ENCODE data around the gene POLE4. TPM values are rescaled to one million over a fixed set of nuclear protein-coding genes. Genes with fewer than 3 reads are reported as not detected.

The POLE4 gene
- total RNA-seq, 1 donor, result 23.5 TPM

- no peak overlapping the region for H3K27ac ChIP-seq (ENCODE audit: low read depth, low read length)
- TF ChIP-seq, protein P1, sequence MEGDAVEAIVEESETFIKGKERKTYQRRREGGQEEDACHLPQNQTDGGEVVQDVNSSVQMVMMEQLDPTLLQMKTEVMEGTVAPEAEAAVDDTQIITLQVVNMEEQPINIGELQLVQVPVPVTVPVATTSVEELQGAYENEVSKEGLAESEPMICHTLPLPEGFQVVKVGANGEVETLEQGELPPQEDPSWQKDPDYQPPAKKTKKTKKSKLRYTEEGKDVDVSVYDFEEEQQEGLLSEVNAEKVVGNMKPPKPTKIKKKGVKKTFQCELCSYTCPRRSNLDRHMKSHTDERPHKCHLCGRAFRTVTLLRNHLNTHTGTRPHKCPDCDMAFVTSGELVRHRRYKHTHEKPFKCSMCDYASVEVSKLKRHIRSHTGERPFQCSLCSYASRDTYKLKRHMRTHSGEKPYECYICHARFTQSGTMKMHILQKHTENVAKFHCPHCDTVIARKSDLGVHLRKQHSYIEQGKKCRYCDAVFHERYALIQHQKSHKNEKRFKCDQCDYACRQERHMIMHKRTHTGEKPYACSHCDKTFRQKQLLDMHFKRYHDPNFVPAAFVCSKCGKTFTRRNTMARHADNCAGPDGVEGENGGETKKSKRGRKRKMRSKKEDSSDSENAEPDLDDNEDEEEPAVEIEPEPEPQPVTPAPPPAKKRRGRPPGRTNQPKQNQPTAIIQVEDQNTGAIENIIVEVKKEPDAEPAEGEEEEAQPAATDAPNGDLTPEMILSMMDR (IDR thresholded peaks at IDR 0.05; ENCODE audit: extremely low read depth, low read depth, low read length), result no peak
- H3K4me2 ChIP-seq (ENCODE audit: insufficient read depth, low read length), result no peak overlapping the region
- H3K4me1 ChIP-seq (ENCODE audit: insufficient read depth, low read length), result no peaks in the 10 kb centered on the region
- no peaks in the 10 kb centered on the region for H4K20me1 ChIP-seq (ENCODE audit: insufficient read depth, low read length)
- no peak overlapping the region for H3K4me3 ChIP-seq (ENCODE audit: insufficient read depth, low read length)
- H3K79me2 ChIP-seq (ENCODE audit: insufficient read depth, low read length), result no peaks in the 10 kb centered on the region
- H2AFZ ChIP-seq (ENCODE audit: low read length), result no peak overlapping the region
- H3K9me3 ChIP-seq (ENCODE audit: low read depth, low read length), result no peaks in the 10 kb centered on the region
- H3K27me3 ChIP-seq (ENCODE audit: insufficient read depth, low read length), result no peaks in the 10 kb centered on the region
- H3K36me3 ChIP-seq (ENCODE audit: insufficient read depth, low read length), result no peaks in the 10 kb centered on the region
- DNase-seq (ENCODE audit: insufficient read length, low spot score, missing footprints), result no peak
These were observed 16.6 kb downstream of the POLE4 start for GRCh38 chr2:74975016-74975415.

DNA sequence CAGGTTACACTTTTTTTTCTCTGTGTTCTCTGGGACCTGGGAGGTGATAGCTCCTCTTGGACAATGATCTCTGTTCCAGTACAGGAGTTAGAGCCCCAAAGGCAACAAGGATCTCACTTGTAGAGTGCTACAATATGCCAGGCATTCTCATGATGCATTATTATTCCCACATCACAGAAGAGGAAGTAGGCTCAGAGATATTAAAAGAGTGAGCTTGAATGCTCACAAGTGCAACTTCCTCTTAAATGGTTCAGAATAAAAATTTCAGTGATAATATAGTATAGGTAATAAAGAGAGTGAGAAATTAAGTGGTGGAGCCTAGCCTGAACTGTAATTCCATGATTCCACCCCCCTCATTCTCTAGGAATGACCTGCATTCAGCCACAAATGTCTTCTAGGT is 21.4 kb downstream of the POLE4 start:
- no peak for DNase-seq (ENCODE audit: insufficient read length, low spot score, missing footprints)
- Histone ChIP-seq H3K27me3 (ENCODE audit: insufficient read depth, low read length) (no peaks in the 10 kb centered on the region), H3K4me1 (ENCODE audit: insufficient read depth, low read length) (peaks cover 3% of the 10 kb centered on the region), H3K4me2 (ENCODE audit: insufficient read depth, low read length) (no peak overlapping the region), H3K27ac (ENCODE audit: low read depth, low read length) (no peak overlapping the region), H3K79me2 (ENCODE audit: insufficient read depth, low read length) (no peaks in the 10 kb centered on the region), H3K36me3 (ENCODE audit: insufficient read depth, low read length) (no peaks in the 10 kb centered on the region), H4K20me1 (ENCODE audit: insufficient read depth, low read length) (no peaks in the 10 kb centered on the region), H2AFZ (ENCODE audit: low read length) (no peak overlapping the region), H3K9me3 (ENCODE audit: low read depth, low read length) (no peaks in the 10 kb centered on the region), H3K4me3 (ENCODE audit: insufficient read depth, low read length) (no peak overlapping the region)
- TF ChIP-seq, protein P1 (IDR thresholded peaks at IDR 0.05; ENCODE audit: extremely low read depth, low read depth, low read length), result no peak

- Histone ChIP-seq H4K20me1 (ENCODE audit: insufficient read depth, low read length) (no peaks in the 10 kb centered on the region), H3K4me1 (ENCODE audit: insufficient read depth, low read length) (peaks cover 3% of the 10 kb centered on the region), H3K36me3 (ENCODE audit: insufficient read depth, low read length) (no peaks in the 10 kb centered on the region), H3K27me3 (ENCODE audit: insufficient read depth, low read length) (no peaks in the 10 kb centered on the region), H3K4me3 (ENCODE audit: insufficient read depth, low read length) (no peak overlapping the region), H2AFZ (ENCODE audit: low read length) (no peak overlapping the region), H3K79me2 (ENCODE audit: insufficient read depth, low read length) (no peaks in the 10 kb centered on the region), H3K27ac (ENCODE audit: low read depth, low read length) (no peak overlapping the region), H3K9me3 (ENCODE audit: low read depth, low read length) (no peaks in the 10 kb centered on the region), H3K4me2 (ENCODE audit: insufficient read depth, low read length) (no peak overlapping the region)
- peak; percentile 44 for DNase-seq (ENCODE audit: insufficient read length, low spot score, missing footprints)
- TF ChIP-seq, protein P1 (IDR thresholded peaks at IDR 0.05; ENCODE audit: extremely low read depth, low read depth, low read length), result peak; percentile 39
These were observed 24.1 kb downstream of the POLE4 start for GRCh38 chr2:74982577-74982976.

DNA sequence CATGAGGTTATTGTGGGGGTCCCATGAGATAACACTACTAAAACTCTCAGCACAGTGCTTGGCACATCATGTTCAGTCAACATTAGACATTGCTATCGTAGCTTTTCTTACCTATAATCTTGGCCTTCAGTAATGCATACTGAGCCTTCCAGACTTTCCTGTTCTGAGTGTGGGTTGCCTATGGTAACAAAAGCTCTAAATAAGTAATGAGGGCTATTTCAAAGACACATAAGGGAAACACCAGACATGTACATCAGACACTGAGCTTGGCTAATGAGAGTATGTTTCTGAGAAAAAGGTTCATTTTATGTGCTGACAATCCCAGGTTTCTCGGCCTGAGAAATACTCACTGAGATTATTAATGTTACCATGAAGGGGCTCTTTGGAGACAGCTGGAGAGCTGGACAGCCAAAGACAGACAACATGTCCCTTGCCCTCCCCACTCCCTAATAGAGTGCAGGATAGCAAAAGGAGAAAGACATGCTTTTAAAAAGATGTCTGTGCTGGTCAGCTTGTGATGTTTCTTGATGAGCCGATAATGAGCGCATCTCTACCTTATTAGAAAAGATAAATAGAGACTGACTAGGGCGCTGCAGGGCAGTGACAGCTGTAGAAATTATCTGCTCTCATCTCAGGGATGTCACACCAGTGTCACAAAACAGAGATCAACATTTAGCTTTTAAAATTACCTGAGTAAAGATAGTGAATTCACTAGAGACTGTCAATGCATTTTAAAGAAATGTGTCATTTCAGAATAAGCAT is 25.4 kb downstream of the POLE4 start:
- no peak for DNase-seq (ENCODE audit: insufficient read length, low spot score, missing footprints)
- H3K4me3 ChIP-seq (ENCODE audit: insufficient read depth, low read length), result no peak overlapping the region

More for the DNA sequence above, 25.4 kb downstream of the POLE4 start:
- H2AFZ ChIP-seq (ENCODE audit: low read length), result no peak overlapping the region
- no peak overlapping the region for H3K27ac ChIP-seq (ENCODE audit: low read depth, low read length)
- no peaks in the 10 kb centered on the region for H3K79me2 ChIP-seq (ENCODE audit: insufficient read depth, low read length)
- no peaks in the 10 kb centered on the region for H3K36me3 ChIP-seq (ENCODE audit: insufficient read depth, low read length)
- no peaks in the 10 kb centered on the region for H3K27me3 ChIP-seq (ENCODE audit: insufficient read depth, low read length)
- H3K4me1 ChIP-seq (ENCODE audit: insufficient read depth, low read length), result peaks cover 3% of the 10 kb centered on the region
- no peaks in the 10 kb centered on the region for H3K9me3 ChIP-seq (ENCODE audit: low read depth, low read length)
- H3K4me2 ChIP-seq (ENCODE audit: insufficient read depth, low read length), result no peak overlapping the region
- no peaks in the 10 kb centered on the region for H4K20me1 ChIP-seq (ENCODE audit: insufficient read depth, low read length)
- TF ChIP-seq, protein P1 (IDR thresholded peaks at IDR 0.05; ENCODE audit: extremely low read depth, low read depth, low read length), result no peak

Data from osteoblast (primary cell).